Dedifferentiated amniotic fluid mesenchymal stem cell (primary cell): Measurements from ENCODE around the gene TPD52L2.

Experiments
- DNase-seq: peaks from one replicate; pipeline ENCODE4 v3.0.0-alpha.2; 2016; ENCODE audit errors: extremely low spot score

TPD52L2 gene

DNA sequence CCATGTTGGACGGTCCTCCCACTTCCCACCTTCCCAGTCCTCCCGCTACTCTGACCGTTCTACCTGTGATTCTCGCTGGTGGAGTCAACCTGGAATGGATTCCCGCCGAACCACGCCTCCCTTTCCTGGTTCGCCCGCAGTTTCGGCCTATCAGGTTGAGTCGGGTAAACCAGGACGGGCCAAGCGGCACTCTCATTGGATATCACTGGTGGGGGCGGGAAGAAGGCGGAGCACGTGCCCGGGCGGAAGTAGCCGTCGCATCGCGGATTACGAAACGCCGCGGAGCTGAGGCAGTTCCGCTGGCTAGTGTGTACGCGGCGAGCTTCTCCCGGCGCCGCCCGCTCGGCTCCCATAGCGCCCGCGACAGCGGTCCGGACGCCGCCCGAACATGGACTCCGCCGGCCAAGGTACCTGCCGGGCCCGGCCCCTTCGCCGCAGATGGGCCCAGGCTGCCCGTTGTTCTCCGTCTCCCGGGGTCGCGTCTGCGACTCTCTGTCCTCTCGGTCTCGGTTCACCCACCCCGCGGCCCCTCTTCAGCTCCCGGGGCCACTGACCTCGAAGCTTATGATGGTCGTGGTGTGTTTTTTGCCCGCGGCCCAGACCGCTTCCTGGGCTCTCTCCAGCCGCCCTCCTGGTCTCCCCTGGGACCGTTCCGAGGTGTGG is at the start of gene TPD52L2:
Gene TPD52L2, plus strand, starts transcription at position 293 of the 663 bp plus-strand sequence. Its CDS starts 96 bp downstream, at position 389.
- DNase-seq = peak; percentile 97

DNA sequence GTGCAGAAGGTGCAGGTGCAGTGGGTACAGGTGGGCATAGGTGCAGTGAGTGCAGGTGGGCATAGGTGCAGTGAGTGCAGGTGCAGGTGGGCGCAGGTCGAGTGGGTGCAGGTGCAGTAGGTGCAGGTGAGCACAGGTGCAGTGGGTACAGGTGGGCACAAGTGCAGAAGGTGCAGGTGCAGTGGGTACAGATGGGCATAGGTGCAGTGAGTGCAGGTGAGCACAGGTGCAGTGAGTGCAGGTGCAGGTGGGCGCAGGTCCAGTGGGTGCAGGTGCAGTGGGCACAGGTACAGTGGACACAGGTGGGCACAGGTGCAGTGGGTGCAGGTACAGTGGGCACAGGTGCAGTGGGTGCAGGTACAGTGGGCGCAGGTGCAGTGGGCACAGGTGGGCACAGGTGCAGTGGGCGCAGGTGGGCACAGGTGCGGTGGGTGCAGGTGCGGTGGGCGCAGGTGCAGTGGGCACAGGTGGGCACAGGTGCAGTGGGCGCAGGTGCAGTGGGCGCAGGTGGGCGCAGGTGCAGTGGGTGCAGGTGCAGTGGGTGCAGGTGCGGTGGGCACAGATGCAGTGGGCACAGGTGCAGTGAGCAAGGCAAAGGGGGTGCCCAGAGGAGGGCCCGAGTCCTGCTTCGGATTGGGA is 49.3 kb upstream of the TPD52L2 start:
- DNase-seq = no peak

DNA sequence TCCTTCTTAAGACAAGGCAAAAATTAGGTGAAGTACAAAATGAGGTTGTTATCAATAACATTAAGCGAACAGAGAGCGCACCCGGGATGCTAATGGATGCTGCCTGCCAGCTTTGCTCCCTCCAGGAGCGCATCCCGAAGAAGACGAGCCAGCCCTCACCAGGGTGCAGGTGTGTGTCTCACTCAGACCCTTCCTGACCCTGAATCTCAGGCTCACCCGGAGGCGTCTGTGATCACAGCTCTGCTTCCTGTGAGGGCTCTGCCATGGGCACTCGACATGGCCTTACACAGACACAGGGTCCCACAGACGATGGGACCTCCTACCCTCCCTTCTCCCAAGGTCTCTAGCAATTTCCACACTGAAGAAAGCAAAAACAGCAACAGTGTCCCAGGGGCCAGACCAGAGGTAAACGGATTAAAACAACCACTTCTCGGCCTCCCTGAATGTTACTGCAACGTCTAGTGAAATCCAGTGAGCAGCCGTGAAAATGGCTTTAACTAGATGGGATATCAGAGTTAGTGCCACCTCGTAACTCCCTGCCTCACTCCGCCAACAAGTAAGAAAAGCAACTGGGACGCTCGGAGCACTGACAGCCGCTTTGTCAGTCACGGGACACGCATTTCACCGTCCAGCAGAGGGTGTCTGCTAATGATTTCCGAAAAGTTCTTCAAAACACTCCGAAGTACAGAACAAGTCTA is 45.7 kb upstream of the TPD52L2 start:
- DNase-seq = no peak

DNA sequence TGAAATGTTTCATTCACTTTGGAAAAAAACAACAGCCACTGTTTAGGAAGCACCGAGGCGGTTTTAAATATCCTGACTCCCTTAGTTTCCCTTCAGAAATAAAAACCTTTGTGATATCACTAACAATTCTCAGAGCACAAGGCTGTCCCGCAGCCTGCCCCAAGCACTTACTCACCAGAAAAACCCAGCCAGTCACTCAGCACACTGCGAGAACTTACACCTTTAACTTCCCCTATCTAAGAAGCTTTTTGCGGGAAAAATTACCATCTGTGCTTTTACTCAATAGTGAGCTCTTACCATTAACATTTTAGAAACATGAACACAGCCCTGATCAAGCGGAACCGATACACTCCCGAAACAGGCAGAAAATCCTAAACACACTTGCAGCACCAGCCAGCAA is 43.3 kb upstream of the TPD52L2 start:
- DNase-seq = no peak

DNA sequence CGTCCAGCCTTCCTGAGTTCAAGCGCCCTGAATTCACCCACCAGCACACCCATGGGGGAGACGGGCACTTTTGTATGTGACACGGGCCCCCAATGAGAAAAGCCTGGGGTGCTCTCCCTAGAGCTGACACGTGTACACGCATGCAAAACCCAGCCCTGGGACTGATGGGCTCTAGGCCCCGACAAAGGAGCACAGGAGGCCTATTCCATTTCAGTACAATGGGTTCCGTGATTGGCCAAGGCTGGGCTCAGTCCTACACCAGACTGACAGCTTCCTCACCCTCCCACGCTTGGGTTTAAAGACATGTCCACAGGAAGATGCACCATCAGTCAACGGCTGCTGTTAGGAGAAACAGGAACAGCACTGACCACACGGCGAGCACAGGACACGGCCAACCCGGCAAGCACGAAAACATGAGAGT is 42.8 kb upstream of the TPD52L2 start:
- no peak for DNase-seq

DNA sequence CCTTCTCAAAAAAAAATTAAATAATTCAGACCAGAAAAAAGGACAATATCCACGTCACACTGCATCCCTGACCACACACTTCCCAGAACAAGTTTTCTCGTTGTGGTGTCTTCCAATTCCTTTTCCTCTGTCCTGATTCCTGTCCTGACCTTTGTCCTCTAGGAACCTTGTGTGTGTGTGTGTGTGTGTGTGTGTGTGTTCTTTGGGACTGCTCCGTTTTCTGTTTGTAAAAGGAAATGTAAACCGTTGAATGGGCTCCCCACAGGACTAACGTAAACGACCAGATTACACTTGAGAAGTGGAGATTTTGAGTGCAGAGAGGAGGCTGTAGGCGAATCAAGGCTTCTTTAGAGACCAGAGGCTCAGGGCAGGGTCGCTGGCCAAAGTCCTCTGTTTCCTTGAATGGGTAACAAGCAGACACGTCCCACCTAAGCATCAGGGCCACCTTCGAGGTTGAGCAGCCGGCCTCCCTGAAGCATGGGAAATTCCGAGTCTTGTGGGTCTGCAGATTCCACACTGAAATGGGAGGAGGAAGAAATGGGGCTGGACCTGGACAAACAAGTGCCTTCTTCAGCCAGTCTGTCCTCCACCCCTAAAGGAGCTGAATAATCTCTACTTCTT is 41.3 kb upstream of the TPD52L2 start:
- DNase-seq = no peak

DNA sequence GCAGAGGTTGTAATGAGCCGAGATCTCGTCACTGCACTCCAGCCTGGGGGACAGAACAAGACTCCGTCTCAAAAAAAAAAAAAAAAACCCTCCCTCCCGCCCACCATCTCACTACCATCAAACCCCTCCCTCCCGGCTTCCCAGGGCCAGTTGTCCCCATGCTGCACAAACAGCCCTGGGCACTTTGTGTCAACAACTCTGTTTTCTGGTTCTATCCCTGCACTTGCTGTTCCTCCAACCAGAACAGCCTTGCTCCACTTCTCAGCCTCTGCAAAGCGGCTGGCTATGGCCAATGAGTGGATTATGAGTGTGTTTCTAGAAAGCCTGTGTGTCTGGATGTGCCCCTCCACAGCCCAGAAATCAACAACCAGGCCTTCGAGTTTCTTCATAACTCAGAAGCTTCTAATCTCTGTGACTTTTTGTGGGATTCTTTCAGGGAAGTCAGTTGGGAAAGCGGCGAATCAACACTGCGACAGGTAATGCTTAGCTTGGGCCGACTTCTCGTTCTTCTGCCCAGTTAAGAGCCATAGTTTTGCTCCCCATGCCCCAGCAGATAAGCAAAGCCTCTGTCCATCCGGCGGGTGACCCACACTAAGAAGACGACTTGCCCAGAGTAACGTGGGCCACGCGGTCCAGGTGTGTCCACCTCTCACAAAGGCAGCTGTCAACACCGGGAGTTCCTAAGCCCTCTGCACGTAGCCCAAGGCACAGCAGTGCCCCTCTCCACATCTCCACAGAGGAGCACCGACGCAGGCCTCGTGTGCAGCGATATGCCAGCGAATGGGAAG is 39.5 kb upstream of the TPD52L2 start:
- DNase-seq = no peak

DNA sequence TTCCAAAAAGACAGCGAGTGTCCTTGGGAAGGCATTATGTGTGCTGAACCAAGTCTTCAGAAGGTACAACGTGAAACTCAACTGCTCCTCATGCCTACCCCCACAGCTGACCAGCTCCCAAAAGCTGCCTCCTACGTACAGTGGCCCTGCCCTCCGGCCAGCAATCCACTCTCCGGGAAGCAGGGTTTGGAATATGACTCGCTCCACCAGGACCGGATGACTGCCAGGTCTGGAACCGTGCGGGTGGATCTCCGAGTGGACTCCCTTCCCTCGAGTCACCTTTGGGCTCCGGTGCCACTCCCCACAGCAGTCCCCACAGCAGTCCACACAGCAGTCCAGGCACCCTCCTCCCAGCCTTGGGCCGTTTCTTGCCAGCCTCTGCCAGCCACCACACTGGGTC is 38.3 kb upstream of the TPD52L2 start:
- no peak for DNase-seq

DNA sequence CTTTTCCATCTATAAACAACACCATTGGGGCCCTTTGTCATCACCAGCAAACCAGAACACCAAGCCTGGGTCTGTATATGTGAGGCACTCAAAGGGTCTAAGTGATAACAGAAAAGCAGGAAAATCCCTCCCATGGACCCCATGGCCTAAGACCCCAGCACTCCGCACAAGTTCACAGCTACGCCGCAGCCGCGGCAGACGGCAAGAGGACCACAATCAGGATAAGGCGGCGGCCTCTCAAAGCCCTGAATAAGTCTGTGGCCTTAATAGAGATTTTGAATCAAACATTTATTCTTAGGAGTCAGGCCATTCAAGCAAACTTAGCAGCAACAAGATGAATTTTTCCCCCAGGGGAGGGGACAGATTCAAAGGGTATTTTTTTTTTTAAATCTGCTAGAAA is 36.9 kb upstream of the TPD52L2 start:
- no peak for DNase-seq

DNA sequence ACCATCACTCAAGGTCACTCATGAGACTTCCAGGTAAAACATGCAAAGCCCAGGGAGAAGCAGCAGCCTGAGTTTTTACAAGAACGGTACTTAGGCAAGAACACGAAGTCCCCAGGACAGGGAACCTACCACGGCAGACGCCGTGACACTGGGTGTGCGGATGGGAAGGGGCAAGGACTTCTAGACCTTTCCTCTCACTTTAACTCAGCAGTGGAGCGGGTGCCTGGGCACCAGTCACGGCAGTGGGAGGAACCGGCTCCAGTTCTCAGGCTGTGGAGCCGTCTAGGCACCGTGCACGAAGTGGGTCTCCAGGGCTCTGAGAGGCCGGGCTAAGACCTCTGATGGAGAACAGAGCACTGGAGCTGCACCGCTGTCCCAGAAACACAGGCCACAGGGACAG is 36.5 kb upstream of the TPD52L2 start:
- no peak for DNase-seq

DNA sequence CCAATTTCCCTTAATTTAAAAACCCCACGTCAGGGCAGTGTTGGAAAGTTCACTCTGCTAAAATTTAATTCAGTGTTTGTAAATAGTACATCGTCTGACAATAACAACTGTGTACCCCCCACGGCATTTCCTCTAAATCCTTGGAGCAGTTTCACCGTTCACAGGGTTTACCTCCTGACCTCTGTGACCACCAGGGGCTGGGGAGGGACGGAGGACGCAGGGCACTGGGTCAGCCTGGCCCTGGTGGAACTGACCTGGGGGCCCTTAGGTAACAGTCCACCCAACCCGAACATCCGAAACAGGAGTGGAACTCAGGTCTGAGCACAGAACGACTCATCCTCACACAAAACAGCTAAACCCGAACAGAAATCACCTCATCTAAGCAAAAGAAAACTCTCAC is 36.1 kb upstream of the TPD52L2 start:
- DNase-seq = no peak

DNA sequence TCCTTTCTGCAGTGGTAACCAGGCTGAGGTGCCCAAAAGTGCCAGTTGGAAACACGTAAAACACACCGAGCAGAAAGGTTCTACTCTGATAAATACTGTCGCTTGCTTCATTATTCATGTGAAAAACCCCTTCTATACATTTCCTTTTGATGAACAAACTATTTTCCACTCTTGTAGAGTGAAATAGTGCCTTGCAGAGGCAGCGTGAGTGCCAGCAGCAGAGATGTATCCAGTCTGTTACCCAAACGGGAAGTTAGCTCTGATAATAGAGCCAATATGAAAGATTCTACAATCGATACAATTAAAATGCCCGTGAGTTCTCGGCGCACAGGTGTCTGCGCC is 35.5 kb upstream of the TPD52L2 start:
- DNase-seq = no peak

DNA sequence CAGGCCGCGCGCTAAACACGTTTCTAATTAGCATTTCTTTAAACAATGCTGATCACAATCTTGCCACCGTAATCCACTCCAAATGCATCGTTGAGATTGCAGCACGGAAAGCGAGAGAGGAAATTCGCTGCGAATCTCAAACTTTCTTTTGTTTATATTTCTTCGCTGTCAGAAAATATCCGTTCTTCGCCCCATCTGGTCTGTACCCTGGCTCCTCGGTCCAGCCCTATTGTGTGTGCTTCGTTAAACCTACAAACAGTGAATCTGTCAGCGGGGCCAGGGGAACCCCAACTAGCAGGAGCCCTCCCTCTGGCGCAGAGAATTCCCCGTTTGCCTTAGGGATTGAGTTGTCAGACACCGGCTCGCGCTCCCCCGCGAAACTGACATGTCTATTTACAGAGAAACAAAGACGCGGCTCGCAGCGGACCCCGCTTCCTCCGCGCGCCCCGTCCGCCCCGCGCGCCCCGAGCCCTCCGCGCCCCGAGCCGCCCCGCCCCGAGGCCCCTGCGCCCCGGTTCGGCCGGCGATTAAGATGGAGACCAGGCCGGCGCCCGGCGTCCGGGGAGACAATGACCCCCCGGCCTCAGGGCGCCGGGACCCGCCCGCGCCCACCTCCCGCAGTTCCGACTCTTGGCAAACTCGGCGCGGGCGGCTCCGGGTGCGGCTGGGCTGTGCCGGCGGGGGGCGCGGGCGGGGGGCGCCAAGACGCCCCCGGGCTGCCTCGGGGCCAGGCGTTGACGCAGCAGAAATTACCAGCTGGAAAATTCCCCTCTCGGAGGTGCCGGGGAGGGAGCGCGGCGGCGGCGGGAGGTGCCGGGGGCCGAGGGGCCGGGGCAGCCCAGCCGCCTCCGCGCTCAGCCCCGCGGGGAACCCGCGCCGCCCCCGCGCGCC is 34.9 kb upstream of the TPD52L2 start:
- no peak for DNase-seq

DNA sequence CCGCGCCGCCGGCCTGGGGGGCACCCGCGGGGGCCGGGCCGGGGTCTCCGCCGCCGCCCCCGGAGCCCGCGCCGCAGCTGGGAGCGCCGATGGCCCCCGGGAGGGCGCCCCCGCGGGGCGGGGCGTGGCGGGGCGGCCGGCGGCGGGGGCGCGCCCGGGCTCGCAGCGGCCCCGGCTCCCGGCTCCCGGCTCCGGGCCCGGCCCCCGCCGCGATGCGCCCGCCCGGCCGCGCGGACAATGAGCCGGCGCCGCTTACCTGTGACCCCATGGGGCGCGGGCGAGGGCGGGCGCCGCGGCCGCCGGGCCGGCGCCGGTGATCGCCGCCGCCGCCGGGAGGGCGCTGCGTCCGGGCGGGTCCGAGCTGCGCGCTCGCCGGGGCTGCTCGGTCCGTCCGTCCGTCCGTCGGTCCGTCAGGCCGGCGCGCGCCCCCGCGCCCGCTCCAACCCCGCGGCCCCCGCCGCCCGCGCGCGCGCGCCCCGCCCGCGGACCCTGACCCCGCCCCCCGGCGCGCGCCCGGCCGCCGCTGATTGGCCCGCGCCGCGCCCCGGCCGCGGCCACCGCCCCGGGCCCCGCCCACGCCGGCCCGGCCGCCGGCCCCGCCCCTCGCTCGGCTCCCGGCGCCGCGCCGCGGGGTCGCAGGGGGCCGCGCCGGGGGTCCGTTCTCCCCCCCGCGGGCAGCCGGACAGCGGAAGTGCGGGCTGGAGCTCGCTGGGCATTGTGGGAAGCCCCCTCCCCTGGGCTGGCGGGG is 34.1 kb upstream of the TPD52L2 start, which contains the start of gene ZBTB46:
Gene ZBTB46, minus strand, starts transcription at position 424 of the 748 bp plus-strand sequence. CDS start 40,507 bp downstream, outside the sequence.
- DNase-seq = no peak

DNA sequence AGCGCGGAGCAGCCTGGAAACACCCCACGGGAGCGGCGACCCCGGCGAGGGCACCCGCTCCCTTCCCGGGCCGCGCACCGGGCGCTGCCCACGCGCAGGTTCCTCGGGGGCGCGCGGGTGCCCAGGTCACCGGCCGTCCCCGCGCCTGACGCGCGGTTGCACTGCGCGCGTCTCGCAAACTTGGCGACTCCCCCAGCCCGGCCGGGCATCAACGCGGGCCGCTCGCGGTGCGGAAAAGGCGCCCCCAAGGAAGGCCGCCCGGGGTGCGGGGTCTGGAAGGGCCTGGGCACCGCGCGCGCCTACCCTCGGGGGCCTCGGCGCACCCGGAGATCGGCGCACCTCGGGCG is 33.5 kb upstream of the TPD52L2 start:
- no peak for DNase-seq

DNA sequence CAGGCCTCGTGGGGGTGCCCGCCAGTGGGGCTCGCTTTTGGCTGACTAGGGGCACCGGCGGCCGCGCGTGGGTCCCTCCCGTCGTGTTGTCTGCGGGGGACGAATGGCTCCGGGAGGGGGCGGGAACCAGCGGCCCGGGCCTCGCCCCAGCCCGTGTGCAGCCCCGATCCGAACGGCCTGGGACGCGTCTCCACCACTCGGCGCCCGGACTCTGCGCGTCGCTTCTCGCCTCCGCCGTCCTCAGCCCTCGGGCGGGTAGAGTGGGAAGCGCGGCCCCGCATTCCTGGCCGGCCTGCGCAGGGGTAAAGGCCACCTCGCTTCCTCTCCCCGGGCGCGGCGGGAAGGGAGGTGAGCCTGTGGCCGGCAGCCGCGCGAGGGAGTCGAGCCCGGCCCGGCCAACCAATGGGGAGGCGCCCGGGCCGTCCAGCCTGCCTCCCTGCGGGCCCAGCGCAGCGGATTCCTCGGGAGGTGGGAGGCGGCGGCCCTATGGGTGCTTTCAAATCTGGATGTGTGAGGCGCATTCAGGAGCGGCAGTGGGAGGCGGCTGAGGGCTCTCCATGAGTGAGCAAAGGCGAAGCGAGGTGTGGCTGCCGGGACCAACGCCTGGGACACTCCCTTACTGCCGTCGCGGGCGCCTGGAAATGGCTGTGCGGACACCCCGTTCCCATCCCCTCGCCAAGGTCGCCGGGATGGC is 32.9 kb upstream of the TPD52L2 start:
- DNase-seq = no peak

DNA sequence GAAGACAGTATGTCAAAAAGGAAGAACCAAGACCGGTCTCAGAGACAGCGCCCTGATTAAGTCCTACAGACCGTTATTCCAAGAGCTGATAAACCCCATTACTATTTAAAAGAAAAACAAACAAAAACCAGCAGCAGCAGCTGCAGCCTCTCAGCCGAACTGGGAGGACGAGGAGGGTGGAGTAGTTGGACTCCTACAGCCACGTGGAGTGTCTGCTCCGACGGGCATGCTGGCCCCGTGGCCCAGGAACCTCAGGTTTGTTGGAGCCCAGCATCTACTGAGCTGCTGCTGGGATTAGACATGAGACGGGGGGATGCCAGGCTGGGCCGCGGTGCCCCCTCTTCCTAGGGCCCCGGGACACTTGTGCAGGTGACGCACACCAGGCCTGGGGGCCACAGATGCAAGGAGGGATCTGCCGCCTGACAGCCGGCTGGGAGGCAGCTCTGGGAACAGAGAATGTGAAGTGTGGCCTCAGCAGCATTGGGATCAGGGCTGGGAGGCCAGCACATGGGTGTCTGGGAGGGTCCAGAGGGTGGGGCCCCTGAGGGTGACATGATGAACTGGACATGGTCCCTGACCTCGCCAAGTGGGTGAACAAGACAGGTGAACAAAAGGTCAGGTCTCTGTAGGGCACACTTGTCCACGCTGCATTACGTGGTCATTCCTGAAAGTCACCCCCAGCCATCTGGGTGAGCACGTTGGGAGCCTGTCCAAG is 31.1 kb upstream of the TPD52L2 start:
- DNase-seq = no peak

DNA sequence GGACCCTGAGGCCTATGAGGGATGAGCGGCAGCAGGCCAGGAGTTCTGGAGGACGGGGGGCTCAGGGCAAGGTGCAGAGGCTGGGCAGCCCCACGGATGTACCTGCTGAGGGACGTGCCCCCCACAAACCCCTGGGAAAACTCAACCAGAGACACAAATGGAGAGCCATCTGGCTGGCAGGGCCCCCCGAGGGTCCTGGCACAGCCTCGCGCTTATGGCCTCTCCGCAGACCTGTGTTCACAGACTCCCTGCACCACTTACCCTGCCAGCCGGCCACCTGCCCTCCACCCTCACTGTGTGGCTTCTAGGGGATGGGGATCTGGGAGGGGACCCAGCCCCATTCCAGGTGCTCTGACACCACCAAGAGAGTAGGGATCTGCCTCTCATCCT is 30.6 kb upstream of the TPD52L2 start:
- DNase-seq = no peak
